ENCODE results near the gene WWC2.

DNA sequence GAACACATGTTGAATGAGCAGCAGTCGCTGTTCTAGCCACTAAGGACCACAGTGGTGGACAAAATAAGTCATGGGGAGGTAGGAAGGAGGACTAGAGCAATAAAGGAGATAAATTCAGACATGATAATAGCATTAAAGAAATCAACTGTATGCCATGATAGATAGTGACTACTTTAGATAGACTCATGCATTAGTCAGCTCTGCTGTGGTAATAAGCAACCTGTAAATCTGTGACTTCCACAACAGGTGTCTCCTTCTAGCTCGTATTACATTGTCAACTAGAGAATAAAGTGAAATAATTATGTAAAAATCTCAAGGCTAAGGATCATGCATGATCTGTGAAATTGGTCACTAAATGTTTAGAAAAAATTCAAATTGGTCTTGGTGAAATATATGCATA is 77.9 kb downstream of the WWC2 start:
- TF ChIP-seq POLR2A (IDR thresholded peaks at IDR 0.05) (no peak), CTCF (IDR thresholded peaks at IDR 0.05) (no peak)
